Measurements from ENCODE around the gene SLC35B1. TPM values are rescaled to one million over a fixed set of nuclear protein-coding genes. Genes with fewer than 3 reads are reported as not detected.

SLC35B1 gene
- total and polyA plus RNA-seq, 2 donors (not counting 3 experiments of a cell fraction or from before 2014, with no cell fraction given): 87.0 to 142 TPM

- Histone ChIP-seq H3K27ac (ENCODE audit: insufficient read depth, low read depth, low read length) (no peak overlapping the region), H3K27me3 (ENCODE audit: control insufficient read depth in 2 of 2, insufficient read depth in 2 of 2, low read length in 2 of 2) (no peaks in the 10 kb centered on the region), H3K4me3 (replicated peaks in 1 of 3; ENCODE audit: insufficient read depth in 1 of 3, low read depth in 1 of 3, low read length in 3 of 3) (no peak overlapping the region), H3K9me3 (replicated peaks; ENCODE audit: control insufficient read depth, insufficient read depth, low read length) (no peaks in the 10 kb centered on the region), H3K36me3 (ENCODE audit: control insufficient read depth in 2 of 2, extremely low read depth in 1 of 2, insufficient read depth in 2 of 2, low read length in 2 of 2) (no peaks in the 10 kb centered on the region), H3K4me1 (ENCODE audit: control insufficient read depth, extremely low read depth, insufficient read depth, low read length) (no peaks in the 10 kb centered on the region), H3K4me2 (ENCODE audit: insufficient read depth, low read length) (no peak overlapping the region), H3K9ac (replicated peaks; ENCODE audit: extremely low read depth, insufficient read depth, low read length) (no peak overlapping the region), H3K9me1 (replicated peaks; ENCODE audit: control insufficient read depth, extremely low read depth, insufficient read depth, low read length) (no peaks in the 10 kb centered on the region), H3K79me2 (ENCODE audit: control insufficient read depth, insufficient read depth, low read length) (no peaks in the 10 kb centered on the region), H4K20me1 (replicated peaks; ENCODE audit: control insufficient read depth, extremely low read depth, insufficient read depth, low read length) (no peaks in the 10 kb centered on the region), H2AFZ (ENCODE audit: low read depth, low read length) (no peak overlapping the region)
- CTCF ChIA-PET: interaction anchor here (0.7 to 1.8 kb wide), 5 partner anchors 10 to 34 kb away, joined by 3 to 7 read pairs (median 3); partner anchors contain the start of gene SLC35B1
- TF ChIP-seq MYC (IDR thresholded peaks at IDR 0.05; ENCODE audit: low read depth, low read length) (no peak), EZH2 (IDR thresholded peaks at IDR 0.05; ENCODE audit: borderline replicate concordance, low read depth, low read length, severe bottlenecking) (no peak), GATA2 (IDR thresholded peaks at IDR 0.05; ENCODE audit: insufficient read depth, insufficient read length, low read depth, low read length) (no peak), POLR2AphosphoS5 (IDR thresholded peaks at IDR 0.05; ENCODE audit: insufficient read depth, low read depth, low read length) (no peak), POLR2A (IDR thresholded peaks at IDR 0.05; ENCODE audit: low read depth, low read length) (no peak), FOS (IDR thresholded peaks at IDR 0.05; ENCODE audit: borderline replicate concordance, insufficient read depth, low read length) (no peak)
- dilution Hi-C loops (cut with MboI; ENCODE audit: extremely low pct_ligation_motif_present, low sequenced_read_pairs) (no loop called here), intact Hi-C loops (cut with micrococcal nuclease) (no loop called here)
- FAIRE-seq (peak; percentile 57), DNase-seq (ENCODE audit: low read depth, low spot score) (no peak)
- POLR2A ChIA-PET: no interaction called here
- BruUV-seq (replicated peaks): no TSS peak
Observed at GRCh38 chr17:49742166-49742638, 34.4 kb upstream of the SLC35B1 start.

- BruUV-seq (replicated peaks): no TSS peak
- Histone ChIP-seq H3K9me1 (replicated peaks; ENCODE audit: control insufficient read depth, extremely low read depth, insufficient read depth, low read length) (no peaks in the 10 kb centered on the region), H3K4me3 (replicated peaks in 1 of 3; ENCODE audit: insufficient read depth in 1 of 3, low read depth in 1 of 3, low read length in 3 of 3) (no peak overlapping the region), H3K4me1 (ENCODE audit: control insufficient read depth, extremely low read depth, insufficient read depth, low read length) (no peaks in the 10 kb centered on the region), H3K9me3 (replicated peaks; ENCODE audit: control insufficient read depth, insufficient read depth, low read length) (no peaks in the 10 kb centered on the region), H3K27ac (ENCODE audit: insufficient read depth, low read depth, low read length) (no peak overlapping the region), H3K36me3 (ENCODE audit: control insufficient read depth in 2 of 2, extremely low read depth in 1 of 2, insufficient read depth in 2 of 2, low read length in 2 of 2) (no peaks in the 10 kb centered on the region), H3K4me2 (ENCODE audit: insufficient read depth, low read length) (no peak overlapping the region), H4K20me1 (replicated peaks; ENCODE audit: control insufficient read depth, extremely low read depth, insufficient read depth, low read length) (no peaks in the 10 kb centered on the region), H3K9ac (replicated peaks; ENCODE audit: extremely low read depth, insufficient read depth, low read length) (no peak overlapping the region), H3K27me3 (ENCODE audit: control insufficient read depth in 2 of 2, insufficient read depth in 2 of 2, low read length in 2 of 2) (no peaks in the 10 kb centered on the region), H3K79me2 (ENCODE audit: control insufficient read depth, insufficient read depth, low read length) (no peaks in the 10 kb centered on the region), H2AFZ (ENCODE audit: low read depth, low read length) (no peak overlapping the region)
- intact Hi-C loops (cut with micrococcal nuclease) (no loop called here), dilution Hi-C loops (cut with MboI; ENCODE audit: extremely low pct_ligation_motif_present, low sequenced_read_pairs) (no loop called here)
- FAIRE-seq (no peak), DNase-seq (ENCODE audit: low read depth, low spot score) (no peak)
- CTCF ChIA-PET: interaction anchor here (1.2 to 1.8 kb wide), 3 partner anchors 10 to 33 kb away, joined by 3 to 7 read pairs (median 4); partner anchors contain the start of gene SLC35B1
- POLR2A ChIA-PET: no interaction called here
- TF ChIP-seq JUN (IDR thresholded peaks at IDR 0.05; ENCODE audit: borderline replicate concordance, insufficient read depth, insufficient read length, low read depth) (no peak), POLR2AphosphoS5 (IDR thresholded peaks at IDR 0.05; ENCODE audit: insufficient read depth, low read depth, low read length) (no peak), FOS (IDR thresholded peaks at IDR 0.05; ENCODE audit: borderline replicate concordance, insufficient read depth, low read length) (no peak), GATA2 (IDR thresholded peaks at IDR 0.05; ENCODE audit: insufficient read depth, insufficient read length, low read depth, low read length) (no peak), EZH2 (IDR thresholded peaks at IDR 0.05; ENCODE audit: borderline replicate concordance, low read depth, low read length, severe bottlenecking) (no peak)
Observed at GRCh38 chr17:49741692-49742076, 33.9 kb upstream of the SLC35B1 start.

Measured in endothelial cell of umbilical vein (primary cell).